DND-41 (cell line): Measurements from ENCODE around the gene SPEM2.

Source experiments
- ATAC-seq: fragments of 200-7000 bp; cut with Tn5 transposase; 3 replicates; pipeline ENCODE4 v1.9.1; 2021; ENCODE audit warnings: low read depth; ENCODE audit not compliant: insufficient read depth
- DNase-seq: peaks from one replicate; pipeline ENCODE4 v3.0.0-alpha.2; 2020
- H2AFZ ChIP-seq: 2 replicates; pipeline ENCODE4 v1.6.0; 2012; ENCODE audit warnings: low read depth, low read length
- H3K27ac ChIP-seq: 2 replicates; pipeline ENCODE4 v1.5.1; 2012; ENCODE audit warnings: low read length, inconsistent platforms
- H3K27me3 ChIP-seq: fragments of 200-600 bp; sonication (generic); 2 replicates; pipeline ENCODE4 v1.6.0; 2012; ENCODE audit warnings: low read length, mild to moderate bottlenecking, inconsistent platforms; ENCODE audit not compliant: insufficient read depth, poor library complexity
- H3K36me3 ChIP-seq: 2 replicates; pipeline ENCODE4 v1.5.1; 2012; ENCODE audit warnings: low read length, inconsistent platforms; ENCODE audit not compliant: insufficient read depth
- H3K4me1 ChIP-seq: 2 replicates; pipeline ENCODE4 v1.5.1; 2012; ENCODE audit warnings: mild to moderate bottlenecking, low read length; ENCODE audit not compliant: insufficient read depth
- H3K4me2 ChIP-seq: 2 replicates; pipeline ENCODE4 v1.6.0; 2012; ENCODE audit warnings: mild to moderate bottlenecking, moderate library complexity, low read length, inconsistent platforms; ENCODE audit not compliant: insufficient read depth
- H3K4me3 ChIP-seq, 2 experiments: fragments of 200-600 bp in 1 of 2; shearing (Covaris generic) in 1 of 2; 2 replicates each; pipeline ENCODE4 v1.5.1; 2012 to 2016; ENCODE audit warnings: inconsistent platforms in 2 of 2, low read length in 2 of 2, mild to moderate bottlenecking in 2 of 2, low read depth in 1 of 2, moderate library complexity in 1 of 2
- H3K79me2 ChIP-seq: 2 replicates; pipeline ENCODE4 v1.6.0; 2012; ENCODE audit warnings: low read length, inconsistent platforms; ENCODE audit not compliant: insufficient read depth
- H3K9ac ChIP-seq: 2 replicates; pipeline ENCODE4 v1.6.0; 2012; ENCODE audit warnings: low read depth, mild to moderate bottlenecking, inconsistent platforms, low read length, moderate library complexity
- H3K9me3 ChIP-seq: 2 replicates; pipeline ENCODE4 v1.5.1; 2012; ENCODE audit warnings: low read length, moderate library complexity, mild to moderate bottlenecking, inconsistent platforms; ENCODE audit not compliant: insufficient read depth, severe bottlenecking
- H4K20me1 ChIP-seq: 2 replicates; pipeline ENCODE4 v1.6.0; 2012; ENCODE audit warnings: low read length; ENCODE audit not compliant: insufficient read depth
- EZH2 ChIP-seq: IDR thresholded peaks from 3 replicates; pipeline ENCODE4 v1.6.1; 2012; ENCODE audit warnings: borderline replicate concordance, low read depth, mild to moderate bottlenecking, moderate library complexity, low read length, inconsistent platforms; ENCODE audit not compliant: severe bottlenecking
- TF ChIP-seq, protein P1 (sequence below): IDR thresholded peaks from 2 replicates; pipeline ENCODE4 v1.5.1; 2012; ENCODE audit warnings: borderline replicate concordance, low read length, moderate library complexity, mild to moderate bottlenecking; ENCODE audit not compliant: poor library complexity, severe bottlenecking; ENCODE audit errors: extremely low read depth

The SPEM2 gene

DNA sequence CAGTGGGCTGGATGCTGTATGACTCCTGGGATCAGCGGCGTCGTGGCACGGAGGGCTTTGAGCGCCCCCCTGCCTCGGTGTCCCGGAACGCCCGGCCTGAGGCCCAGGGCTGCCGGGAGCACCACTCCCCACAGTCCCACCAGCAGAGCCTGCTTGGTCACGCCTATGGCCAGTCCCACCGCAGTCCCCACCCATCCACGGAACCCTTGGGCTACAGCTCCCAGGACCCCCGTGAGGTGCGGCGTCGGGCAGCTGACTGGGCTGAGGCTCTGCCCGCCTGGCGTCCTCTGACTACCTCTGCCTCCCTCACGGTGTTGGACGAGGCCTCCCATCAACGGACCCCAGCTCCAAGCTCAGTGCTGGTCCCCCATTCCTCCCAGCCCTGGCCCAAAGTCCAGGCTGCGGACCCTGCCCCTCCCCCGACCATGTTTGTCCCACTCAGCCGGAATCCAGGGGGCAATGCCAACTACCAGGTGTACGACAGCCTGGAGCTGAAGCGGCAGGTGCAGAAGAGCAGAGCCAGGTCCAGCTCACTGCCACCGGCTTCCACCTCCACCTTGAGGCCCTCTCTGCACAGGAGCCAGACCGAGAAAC, 1.6 kb downstream of the SPEM2 start:
- Histone ChIP-seq H3K4me1 (no peaks in the 10 kb centered on the region), H3K9me3 (no peaks in the 10 kb centered on the region), H3K27me3 (no peaks in the 10 kb centered on the region), H2AFZ (no peak overlapping the region), H4K20me1 (no peaks in the 10 kb centered on the region; the same call in 1 of the 2 replicates), H3K9ac (no peak overlapping the region), H3K79me2 (no peaks in the 10 kb centered on the region), H3K27ac (no peak overlapping the region), H3K4me3 (no peak overlapping the region), H3K4me2 (no peak overlapping the region), H3K36me3 (no peaks in the 10 kb centered on the region)
- ATAC-seq (no peak), DNase-seq (no peak)
- TF ChIP-seq EZH2: no peak
- TF ChIP-seq, protein P1, sequence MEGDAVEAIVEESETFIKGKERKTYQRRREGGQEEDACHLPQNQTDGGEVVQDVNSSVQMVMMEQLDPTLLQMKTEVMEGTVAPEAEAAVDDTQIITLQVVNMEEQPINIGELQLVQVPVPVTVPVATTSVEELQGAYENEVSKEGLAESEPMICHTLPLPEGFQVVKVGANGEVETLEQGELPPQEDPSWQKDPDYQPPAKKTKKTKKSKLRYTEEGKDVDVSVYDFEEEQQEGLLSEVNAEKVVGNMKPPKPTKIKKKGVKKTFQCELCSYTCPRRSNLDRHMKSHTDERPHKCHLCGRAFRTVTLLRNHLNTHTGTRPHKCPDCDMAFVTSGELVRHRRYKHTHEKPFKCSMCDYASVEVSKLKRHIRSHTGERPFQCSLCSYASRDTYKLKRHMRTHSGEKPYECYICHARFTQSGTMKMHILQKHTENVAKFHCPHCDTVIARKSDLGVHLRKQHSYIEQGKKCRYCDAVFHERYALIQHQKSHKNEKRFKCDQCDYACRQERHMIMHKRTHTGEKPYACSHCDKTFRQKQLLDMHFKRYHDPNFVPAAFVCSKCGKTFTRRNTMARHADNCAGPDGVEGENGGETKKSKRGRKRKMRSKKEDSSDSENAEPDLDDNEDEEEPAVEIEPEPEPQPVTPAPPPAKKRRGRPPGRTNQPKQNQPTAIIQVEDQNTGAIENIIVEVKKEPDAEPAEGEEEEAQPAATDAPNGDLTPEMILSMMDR: no peak

DNA sequence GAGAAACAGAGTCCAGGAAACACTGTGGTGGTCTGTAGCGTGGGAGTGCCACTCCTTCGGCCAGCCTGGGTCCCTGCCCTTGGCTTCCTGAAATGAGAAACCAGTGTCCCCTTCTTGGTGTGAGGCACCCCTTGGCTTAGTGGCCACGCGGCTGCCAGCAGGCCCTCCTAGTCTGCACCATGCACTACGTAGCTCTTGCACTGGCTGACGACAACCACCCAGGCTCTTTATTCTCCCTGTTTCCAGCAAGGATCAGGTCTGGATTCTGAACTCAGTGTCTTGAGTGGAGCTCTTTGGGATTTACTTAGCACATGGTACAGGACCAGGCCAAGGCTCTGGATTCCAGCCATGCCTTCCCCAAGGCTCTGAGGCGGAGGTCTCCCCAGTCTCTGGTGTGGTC, 2.1 kb downstream of the SPEM2 start:
- DNase-seq: no peak

DNA sequence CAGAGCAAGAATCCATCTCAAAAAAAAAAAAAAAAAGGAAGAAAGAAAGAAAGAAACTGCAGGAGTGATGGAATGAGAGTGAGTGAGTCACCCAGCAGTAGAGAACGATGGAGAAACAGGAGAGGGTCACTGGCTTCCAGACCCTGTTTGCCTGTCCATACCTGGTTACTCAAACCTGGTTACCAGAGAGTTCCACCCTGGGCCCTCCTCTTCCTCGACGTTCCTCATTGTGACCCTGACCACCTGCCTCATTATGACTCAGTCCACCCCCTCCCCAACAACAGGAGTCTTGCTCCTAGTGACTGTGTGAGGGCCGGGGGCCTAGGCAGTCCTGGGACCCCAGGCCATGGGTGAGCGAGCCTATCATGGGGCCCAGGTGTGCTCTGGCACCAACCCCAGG, 3.1 kb downstream of the SPEM2 start, which contains the start of gene SPEM3:
Gene SPEM3 (plus strand): TSS at position 301 of the 400 bp plus-strand sequence. CDS start 46 bp downstream, at position 347.
- no peaks in the 10 kb centered on the region; the same call in 1 of the 2 replicates for H4K20me1 ChIP-seq

More for the DNA sequence above, 2.1 kb downstream of the SPEM2 start:
- no peak for TF ChIP-seq EZH2
- TF ChIP-seq, protein P1: no peak
- no peaks in the 10 kb centered on the region for H3K4me1 ChIP-seq
- H3K9ac ChIP-seq: no peak overlapping the region
- no peaks in the 10 kb centered on the region for H3K79me2 ChIP-seq
- ATAC-seq: no peak
- H3K36me3 ChIP-seq: no peaks in the 10 kb centered on the region
- H3K4me2 ChIP-seq: no peak overlapping the region
- no peak overlapping the region for H3K4me3 ChIP-seq
- no peaks in the 10 kb centered on the region for H3K9me3 ChIP-seq
- no peaks in the 10 kb centered on the region; the same call in 1 of the 2 replicates for H4K20me1 ChIP-seq
- no peak overlapping the region for H2AFZ ChIP-seq
- no peaks in the 10 kb centered on the region for H3K27me3 ChIP-seq
- no peak overlapping the region for H3K27ac ChIP-seq

More for the DNA sequence above, 3.1 kb downstream of the SPEM2 start, which contains the start of gene SPEM3:
- no peaks in the 10 kb centered on the region for H3K79me2 ChIP-seq
- H3K4me1 ChIP-seq: no peaks in the 10 kb centered on the region
- H3K9me3 ChIP-seq: no peaks in the 10 kb centered on the region
- no peak within 1 kb of the TSS for H3K4me2 ChIP-seq
- no peaks in the 10 kb centered on the region for H3K36me3 ChIP-seq
- H3K9ac ChIP-seq: no peak within 1 kb of the TSS
- no peaks in the 10 kb centered on the region for H3K27me3 ChIP-seq
- TF ChIP-seq EZH2: no peak
- TF ChIP-seq, protein P1: no peak
- no peak for DNase-seq
- H2AFZ ChIP-seq: no peak within 1 kb of the TSS
- H3K4me3 ChIP-seq: no peak within 1 kb of the TSS
- ATAC-seq: no peak
- no peak within 1 kb of the TSS for H3K27ac ChIP-seq
